GM11168 (cell line): Measurements from ENCODE around the gene TRIM44.
"Not testable (repeated sequence)": the region's sequence is repeated elsewhere in the genome, so short reads cannot be mapped to it uniquely, and the experiment has no call there.

ENCODE experiments used
- in situ Hi-C: fragments of 300-500 bp; cut with MboI; formaldehyde crosslinking; loops from one replicate; pipeline ENCODE4 v1.12.0; 2022; ENCODE audit warnings: low sequenced_read_pairs; ENCODE audit not compliant: unreplicated experiment

Gene TRIM44

DNA sequence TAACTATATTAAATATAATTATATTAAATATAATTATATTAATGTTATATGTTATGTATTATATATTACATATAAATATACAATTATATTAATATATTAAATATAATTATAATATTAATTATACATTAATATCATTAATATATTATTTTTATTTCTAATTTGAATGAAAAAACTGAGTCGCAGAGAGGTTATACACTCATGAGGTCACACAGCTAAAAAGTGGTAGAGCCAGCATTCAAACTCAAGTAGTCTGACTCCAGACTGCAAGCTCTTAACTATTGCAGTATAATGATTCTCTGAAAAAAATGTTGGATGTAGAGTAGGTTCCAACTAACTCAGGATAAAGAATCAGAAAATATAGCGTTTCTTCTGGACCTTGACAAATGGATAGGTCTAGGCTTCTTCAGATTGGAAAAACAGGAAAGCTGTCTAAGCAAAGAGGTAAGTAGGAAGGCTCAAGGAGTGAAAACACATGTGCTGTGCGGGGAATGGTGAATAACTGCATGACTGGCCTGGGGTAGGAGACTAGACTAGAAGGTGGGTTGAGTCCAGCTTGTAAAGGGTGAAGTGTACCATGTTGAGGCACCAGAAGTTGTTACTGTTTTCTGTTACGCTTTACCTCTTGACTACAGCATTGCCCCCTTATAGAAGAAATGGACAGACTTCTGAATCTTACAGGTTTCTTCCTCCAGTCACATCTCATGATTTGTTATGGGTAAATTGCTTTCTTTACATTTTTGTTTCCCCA, 80.3 kb downstream of the TRIM44 start:
- in situ Hi-C loops: no loop called here

DNA sequence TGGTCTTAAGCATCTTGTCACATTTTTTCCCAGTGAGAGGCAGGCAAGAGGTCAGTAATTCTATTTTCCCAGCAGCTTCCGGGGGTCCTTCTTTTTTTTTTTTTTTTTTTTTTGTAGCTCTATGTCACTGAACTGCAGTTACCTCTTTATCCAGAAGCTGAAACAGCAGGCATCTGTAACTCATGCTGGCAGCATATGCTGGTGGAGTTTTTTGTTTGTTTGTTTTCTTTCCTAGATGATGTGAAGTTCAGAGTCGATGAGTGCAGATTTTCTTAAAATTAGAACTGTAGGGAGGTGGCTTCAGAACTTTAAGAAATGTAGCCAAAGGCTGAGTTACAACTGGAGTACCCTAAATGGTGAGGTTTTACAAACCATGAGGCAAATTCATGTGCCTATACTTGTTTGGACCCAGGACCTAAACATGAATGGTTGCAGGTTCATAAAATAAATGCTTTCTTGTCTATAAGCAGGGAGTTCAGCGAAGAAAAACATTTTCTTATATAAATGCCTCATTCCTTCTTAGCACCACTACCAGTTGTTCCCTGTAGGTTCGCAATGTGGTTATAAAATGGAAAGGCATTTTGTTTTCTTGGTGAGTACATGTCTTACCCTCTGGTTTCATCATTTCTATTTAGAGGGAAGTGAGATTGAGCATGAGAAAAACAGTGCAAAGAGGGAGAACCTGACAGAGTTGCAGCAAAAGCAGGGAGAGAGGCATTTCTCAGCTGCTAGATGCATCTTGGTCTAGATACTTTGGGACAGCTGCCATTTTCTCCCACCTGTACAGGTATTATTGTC, 84.0 kb downstream of the TRIM44 start:
- in situ Hi-C loops: no loop called here

DNA sequence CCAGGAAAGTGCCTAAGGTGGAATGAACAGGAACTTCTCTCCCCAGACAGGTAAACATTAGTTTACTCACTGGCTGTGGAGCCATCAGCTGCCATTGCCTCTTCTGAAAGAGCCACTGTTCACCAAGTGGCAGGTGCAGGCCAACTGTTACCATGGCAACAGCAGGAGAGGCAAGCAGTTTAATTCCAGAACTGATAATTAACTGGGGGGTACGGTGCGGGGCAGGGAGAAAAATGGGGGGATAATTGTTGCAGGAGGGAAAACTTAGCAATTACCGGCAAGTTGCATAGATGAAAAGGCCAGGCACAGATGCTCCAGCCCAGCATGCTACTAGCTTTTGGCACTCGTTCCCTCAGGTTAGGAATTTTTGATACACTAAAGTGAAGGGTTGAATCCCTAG, 85.1 kb downstream of the TRIM44 start:
- in situ Hi-C loops: no loop called here

DNA sequence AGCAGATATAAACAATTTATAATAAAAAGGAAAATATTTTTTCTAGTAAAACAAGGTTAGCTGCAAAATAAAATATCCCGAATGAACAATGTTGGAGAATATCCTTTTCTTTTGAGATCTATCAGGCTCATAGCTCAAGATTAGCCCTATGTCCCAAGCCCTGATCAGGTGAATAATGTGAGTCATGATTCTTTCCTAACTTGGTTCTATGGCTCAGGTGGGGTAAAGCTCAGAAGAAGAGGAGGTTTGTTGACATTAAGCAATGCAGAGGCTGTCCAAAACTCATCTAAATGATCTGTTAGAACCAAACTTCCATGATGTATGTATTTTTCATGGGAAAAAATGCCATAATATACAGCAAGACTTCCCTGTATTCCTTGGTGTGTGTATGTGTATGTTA, 86.1 kb downstream of the TRIM44 start:
- in situ Hi-C loops: no loop called here

DNA sequence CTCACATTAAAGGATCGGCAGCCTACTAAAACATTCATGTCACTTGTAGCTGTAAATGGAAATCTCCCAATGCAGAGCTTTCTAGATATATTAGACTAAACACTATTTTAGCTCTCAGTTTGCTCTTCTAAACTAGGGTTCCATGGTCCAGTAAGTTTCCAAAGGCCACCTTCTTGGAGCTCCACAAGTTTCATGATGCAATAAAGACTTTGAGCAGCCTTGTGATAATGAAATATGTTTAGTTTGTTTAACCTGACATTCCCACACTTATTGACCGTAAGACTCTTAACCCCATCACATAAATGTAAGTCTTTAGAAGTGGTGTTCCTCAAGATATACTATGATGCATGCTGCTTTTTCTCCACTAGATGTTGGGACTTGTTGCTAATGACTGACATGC, 87.7 kb downstream of the TRIM44 start:
- in situ Hi-C loops: no loop called here

DNA sequence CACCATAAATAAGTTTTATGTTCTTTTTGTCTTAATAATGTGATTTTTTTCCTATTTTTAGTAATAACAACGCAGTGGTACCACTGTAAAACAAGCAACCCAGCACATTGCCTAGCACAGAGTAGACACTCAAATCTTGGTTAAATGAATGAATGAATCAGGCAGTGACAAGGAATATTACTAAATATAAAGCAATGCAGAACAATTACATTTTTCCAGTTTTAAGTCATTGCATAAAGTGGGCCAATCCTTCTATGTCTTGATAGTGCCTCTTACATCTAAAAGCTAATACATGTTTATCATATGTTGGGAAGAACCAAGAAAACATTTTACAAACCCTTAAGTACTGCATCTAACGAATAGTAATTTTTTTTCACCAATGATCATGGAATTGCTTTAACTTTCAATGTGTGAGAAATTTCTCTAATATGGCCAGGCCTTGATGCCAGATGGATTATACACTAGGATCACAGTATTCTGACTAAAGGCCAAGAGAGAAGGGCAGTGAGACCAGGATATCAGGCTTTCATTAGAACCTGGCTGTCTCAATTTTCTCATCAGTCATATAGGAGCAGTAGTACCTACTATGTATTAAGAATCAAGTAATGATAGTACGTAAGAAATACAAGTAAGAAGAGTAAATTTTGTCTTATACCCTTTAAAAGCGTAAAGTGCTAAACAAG, 88.5 kb downstream of the TRIM44 start:
- in situ Hi-C loops: no loop called here

DNA sequence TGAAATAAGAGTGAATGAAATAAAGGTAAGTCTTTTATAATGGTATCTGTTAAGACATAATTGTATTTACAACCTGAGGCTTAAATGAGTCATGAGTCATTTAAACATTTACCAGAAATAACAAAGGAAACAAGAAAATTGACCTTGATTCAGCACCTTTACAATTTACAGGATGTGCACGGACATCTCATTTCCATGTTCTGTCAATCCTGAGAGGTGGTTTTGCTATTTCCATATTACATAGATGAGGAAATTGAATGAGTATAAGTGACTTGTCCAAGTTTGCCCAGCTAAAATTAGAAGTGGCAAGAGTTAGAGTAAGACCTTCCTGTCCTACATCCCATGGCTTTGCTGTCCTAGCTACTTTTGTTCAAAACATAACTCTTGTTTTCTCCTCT, 89.1 kb downstream of the TRIM44 start:
- in situ Hi-C loops: no loop called here

DNA sequence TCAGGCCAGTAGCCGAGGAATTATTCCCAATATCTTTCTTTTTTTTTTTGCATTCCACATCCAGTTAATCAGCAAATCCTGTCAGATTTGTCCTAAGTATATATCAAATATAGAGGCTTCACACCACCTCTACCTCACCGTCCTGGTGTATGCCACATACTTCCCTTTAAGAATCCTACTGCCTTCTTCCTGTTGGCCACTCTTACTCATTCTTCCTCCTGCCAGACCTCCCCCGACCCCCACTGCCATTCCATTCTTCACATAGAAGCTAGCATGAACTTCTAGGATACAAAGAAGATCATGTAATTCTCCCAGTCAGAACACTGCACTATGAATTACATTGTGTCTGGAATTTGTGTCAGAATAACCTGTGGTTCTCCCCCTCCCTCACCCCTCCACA, 89.5 kb downstream of the TRIM44 start:
- in situ Hi-C loops: no loop called here

DNA sequence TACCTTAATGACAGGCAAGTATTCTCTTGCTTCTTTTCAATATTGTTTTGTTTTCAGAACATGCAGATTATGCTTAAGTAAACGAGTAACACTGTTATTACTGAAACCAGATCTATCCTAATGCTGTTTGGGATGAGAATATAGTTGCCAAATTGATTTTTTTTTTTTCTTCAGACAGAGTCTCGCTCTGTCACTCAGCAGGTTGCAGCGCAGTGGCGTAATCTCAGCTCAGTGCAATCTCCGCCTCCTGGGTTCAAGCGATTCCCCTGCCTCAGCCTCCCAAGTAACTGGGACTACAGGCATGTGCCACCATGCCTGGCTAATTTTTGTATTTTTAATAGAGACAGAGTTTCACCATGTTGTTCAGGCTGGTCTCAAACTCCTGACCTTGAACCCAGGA, 91.0 kb downstream of the TRIM44 start:
- in situ Hi-C loops: not testable (repeated sequence)

DNA sequence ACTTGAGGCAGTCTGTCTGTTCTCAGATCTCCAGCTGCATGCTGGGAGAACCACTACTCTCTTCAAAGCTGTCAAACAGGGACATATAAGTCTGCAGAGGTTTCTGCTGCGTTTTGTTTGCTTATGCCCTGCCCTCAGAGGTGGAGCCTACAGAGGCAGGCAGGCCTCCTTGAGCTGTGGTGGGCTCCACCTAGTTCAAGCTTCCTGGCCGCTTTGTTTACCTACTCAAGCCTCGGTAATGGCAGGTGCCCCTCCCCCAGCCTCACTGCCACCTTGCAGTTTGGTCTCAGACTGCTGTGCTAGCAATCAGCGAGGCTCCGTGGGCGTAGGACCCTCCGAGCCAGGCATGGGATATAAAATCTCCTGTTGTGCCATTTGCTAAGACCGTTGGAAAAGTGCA, 97.4 kb downstream of the TRIM44 start:
- in situ Hi-C loops: not testable (repeated sequence)

DNA sequence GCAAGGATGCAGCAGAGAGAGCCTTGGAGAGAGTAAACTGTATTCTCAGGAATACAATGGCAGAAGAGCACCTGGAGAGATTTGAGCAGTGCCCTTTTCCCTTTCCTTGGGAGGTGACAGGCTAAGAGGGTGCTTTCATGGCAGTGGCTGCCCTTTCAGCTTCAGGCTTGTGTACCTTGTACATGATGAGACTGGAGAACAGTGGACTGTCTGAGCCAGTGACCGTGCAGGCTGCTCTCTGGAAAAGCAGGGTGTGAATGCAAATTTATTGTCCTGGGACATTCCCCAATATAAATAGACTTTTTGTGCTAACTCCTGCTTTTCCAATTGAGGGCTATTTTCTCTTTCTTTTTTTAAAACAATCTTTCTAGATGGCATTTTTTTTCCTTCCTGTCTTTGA, 99.3 kb downstream of the TRIM44 start:
- in situ Hi-C loops: no loop called here

DNA sequence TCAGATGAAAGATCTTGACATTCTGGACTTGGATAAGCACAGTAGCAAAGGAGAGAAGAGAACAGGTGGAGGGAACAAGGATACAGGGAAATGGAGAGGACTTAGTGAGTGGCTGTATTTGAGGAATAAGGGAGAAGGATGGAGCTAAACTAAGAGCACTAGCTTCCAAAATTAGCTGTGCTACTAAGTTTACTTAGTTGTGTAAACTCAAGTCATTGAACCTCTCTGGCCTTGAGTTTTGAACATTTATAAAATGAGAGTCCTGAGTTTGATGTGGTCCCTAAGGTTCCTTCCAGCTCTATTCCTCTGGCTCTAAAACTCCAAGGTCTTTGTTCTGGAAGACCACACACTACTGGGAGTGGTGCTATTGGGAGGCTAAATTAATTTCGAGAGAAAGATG, 100.7 kb downstream of the TRIM44 start:
- in situ Hi-C loops: no loop called here

DNA sequence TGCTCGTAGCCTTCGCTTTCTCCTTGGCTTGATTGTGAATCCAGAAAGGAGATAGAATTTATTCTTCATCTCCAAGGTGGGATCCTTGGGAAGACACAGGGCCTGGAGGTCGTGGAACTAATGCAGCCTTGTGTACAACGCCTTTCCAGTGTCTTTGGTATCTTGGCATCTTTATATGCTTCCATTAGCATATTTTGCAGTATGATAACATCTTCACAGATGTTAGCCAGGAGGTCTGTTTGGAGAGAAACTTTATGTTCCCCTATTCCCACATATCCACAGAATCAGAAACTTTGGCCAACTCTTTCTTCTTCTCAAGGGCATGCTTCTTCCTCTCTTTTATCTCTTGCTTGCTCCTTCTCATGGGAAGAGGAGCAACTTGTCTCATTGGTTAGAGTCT, 101.2 kb downstream of the TRIM44 start:
- in situ Hi-C loops: no loop called here

DNA sequence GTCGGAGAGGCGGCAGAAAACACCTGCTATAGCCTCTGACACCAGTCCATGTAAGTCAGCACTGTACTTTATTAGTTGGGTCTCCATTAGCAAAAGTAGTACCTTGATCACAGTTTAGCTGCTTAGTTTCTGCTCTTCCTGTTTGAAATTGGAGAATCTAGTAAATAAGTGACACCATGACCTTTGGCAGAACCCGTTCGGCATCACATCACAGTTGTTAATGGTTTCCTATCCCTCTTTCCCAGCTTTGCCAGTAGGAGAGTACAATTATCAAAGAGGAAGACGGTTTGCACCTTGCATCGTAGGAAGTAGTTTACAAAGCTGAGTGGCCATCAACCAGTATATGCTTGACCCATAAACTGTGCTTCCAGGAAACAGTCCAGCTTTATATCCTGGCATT, 101.8 kb downstream of the TRIM44 start:
- in situ Hi-C loops: no loop called here

DNA sequence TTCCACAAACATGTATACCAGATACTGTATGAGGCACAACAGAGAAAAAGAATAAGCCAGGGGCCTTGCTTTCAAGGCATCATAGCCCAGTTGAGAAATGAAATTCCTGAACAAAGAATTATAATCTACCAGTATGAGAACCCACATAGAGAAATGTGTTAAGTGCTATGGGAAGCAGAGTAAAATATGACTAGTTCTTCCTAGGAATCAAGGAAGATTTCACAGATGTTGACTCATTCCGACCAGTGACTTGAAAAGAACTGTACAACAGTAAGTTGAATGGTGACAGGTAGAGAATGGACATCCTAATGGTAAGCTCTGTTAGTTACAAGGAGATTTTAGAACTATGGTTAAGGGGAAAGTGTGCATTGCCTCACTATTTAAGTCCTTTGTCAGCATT, 102.6 kb downstream of the TRIM44 start:
- in situ Hi-C loops: no loop called here

DNA sequence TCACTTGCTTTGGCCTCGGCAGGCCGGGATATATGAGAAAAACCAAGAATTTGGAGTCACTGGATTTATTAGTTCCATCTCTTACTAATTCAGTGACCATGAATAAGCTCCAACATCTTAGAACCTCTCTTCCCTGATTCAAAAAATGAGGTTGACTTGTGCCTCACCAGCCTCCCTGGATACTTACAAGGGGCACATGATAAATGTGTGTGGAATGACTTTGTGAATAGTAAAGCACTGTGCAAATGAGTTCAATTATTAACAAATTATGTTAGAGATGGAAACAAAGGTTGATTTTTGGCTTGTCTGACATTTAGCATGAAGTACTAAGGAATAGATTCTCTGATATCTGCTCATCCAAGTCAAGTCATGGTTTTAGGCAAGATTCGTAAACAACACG, 104.1 kb downstream of the TRIM44 start:
- in situ Hi-C loops: no loop called here

DNA sequence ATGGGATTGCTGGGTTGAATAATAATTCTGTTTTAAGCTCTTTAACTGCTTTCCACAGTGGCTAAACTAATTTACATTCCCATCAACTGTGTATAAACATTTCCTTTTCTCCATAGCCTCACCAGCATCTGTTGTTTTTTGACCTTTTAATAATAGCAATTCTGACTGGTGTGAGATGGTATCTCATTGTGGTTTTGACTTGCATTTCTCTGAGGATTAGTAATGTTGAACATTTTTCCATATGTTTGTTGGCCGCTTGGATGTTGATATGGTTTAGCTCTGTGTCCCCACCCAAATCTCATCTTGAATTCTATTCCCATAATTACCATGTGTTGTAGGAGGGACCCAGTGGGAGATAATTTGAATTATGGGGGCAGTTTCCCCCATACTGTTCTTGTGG, 107.8 kb downstream of the TRIM44 start:
- in situ Hi-C loops: not testable (repeated sequence)

DNA sequence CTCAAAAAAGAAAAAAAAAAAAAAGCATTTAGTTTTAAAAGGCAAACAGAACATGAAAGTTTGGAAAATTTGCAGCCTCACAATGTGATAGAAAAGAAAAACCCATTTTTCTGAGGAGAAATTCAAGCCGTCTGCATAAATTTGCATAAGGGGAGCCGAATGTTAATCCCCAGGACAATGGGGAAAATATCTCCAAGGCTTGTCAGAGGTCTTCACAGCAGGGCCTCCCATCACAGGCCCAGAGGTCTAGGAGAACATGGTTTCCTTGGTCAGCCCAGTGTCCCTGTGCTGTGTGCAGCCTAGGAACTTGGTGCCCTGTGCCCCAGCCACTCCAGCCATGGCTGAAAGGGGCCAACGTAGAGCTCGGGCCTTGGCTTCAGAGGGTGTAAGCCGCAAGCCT, 109.1 kb downstream of the TRIM44 start:
- in situ Hi-C loops: no loop called here

DNA sequence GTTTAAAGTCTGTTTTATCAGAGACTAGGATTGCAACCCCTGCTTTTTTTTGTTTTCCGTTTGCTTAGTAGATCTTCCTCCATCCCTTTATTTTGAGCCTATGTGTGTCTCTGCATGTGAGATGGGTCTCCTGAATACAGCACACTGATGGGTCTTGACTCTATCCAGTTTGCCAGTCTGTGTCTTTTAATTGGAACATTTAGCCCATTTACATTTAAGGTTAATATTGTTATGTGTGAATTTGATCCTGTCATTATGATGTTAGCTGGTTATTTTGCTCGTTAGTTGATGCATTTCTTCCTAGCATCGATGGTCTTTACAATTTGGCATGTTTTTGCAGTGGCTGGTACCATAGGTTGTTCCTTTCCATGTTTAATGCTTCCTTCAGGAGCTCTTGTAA, 114.7 kb downstream of the TRIM44 start:
- in situ Hi-C loops: not testable (repeated sequence)

DNA sequence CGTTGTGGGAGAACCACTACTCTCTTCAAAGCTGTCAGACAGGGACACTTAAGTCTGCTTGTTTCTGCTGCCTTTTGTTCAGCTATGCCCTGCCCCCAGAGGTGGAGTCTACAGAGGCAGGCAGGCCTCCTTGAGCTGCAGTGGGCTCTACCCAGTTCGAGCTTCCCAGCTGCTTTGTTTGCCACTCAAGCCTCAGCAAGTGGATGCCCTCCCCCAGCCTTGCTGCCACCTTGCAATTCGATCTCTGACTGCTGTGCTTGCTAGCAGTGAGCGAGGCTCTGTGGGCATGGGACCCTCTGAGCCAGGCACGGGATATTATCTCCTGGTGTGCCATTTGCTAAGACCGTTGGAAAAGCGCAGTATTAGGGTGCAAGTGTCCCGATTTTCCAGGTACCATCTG, 116.4 kb downstream of the TRIM44 start:
- in situ Hi-C loops: not testable (repeated sequence)

DNA sequence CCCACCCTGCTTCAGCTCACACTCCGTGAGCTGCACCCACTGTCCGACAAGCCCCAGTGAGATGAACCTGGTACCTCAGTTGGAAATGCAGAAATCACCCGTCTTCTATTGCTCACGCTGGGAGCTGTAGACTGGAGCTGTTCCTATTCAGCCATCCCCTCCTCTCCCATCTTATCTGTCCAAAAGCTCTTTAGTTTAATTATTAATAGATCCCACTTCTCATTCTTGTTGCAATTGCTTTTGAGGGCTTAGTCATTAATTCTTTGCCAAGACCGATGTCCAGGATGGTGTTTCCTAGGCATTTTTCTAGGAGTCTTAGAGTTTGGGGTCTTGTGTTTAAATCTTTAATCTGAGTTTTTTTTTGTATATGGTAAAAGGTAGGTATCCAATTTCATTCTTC, 116.8 kb downstream of the TRIM44 start:
- in situ Hi-C loops: no loop called here
